Measurements from ENCODE around the gene BAIAP2. TPM values are rescaled to one million over a fixed set of nuclear protein-coding genes. Genes with fewer than 3 reads are reported as not detected.

Gene BAIAP2
- total RNA-seq, 3 donors from 2014 or later = 4.7 to 9.2 (median 7.4) TPM

DNA sequence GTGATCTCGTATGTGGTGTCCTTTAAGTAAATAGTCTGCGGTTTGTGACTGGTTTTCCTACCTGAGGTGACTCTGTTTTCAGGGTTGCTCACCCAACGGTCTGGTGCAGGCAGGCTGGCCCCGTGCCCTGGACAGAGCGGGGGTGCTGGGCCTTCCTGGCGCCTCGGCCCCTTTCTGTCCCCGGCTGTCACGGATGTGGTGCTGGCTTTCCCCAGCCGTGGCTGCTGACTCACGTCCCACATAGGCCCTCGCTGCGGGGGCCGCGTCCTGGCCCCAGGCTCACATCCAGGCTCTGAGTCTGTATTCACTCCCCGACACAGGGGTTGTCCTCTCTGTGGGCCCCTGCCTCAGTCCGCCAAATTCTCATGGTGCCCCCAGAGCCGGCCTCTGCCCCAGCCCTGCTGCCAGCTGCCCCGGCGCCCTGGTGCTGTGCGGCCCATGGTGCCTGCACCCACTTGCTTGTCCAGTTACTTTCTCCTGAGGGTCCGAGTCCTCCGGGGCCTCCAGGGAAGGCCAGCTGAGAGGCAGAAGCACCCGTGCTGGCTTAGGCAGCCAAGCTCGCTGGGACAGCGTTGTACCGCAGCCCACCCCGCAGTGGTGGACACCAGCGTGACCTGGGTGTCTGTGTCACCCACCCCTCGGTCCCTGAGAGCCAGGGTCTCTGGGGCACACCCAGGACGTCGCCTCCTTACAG, 37.4 kb upstream of the BAIAP2 start:
- ATAC-seq (no peak), DNase-seq (no peak)
- peaks cover 12% of the 10 kb centered on the region for H3K4me1 Mint-ChIP-seq (ENCODE audit: low read depth)
- H3K27me3 Mint-ChIP-seq (ENCODE audit: low read depth) = no peaks in the 10 kb centered on the region
- H3K9me3 Mint-ChIP-seq = no peaks in the 10 kb centered on the region
- peaks cover 4% of the 10 kb centered on the region for H3K36me3 Mint-ChIP-seq (ENCODE audit: insufficient read depth)
- no peak overlapping the region for H3K4me3 Mint-ChIP-seq

- Mint-ChIP-seq H3K4me1 (ENCODE audit: low read depth) (peaks cover 6% of the 10 kb centered on the region), H3K36me3 (ENCODE audit: insufficient read depth) (peaks cover 4% of the 10 kb centered on the region)
Measured at GRCh38 chr17:80998118-80998747, 36.7 kb upstream of the BAIAP2 start.

GRCh38 chr17:80998748-80999535, 36.0 kb upstream of the BAIAP2 start:
- peaks cover 8% of the 10 kb centered on the region for H3K27me3 Mint-ChIP-seq (ENCODE audit: low read depth)
- H3K36me3 Mint-ChIP-seq (ENCODE audit: insufficient read depth) = peaks cover 4% of the 10 kb centered on the region
- DNase-seq = no peak
- H3K4me1 Mint-ChIP-seq (ENCODE audit: low read depth) = peaks cover 5% of the 10 kb centered on the region
- no peak overlapping the region for H3K4me3 Mint-ChIP-seq
- H3K9me3 Mint-ChIP-seq = no peaks in the 10 kb centered on the region
- no peak for ATAC-seq

More at GRCh38 chr17:80998118-80998747, 36.7 kb upstream of the BAIAP2 start:
- DNase-seq (no peak), ATAC-seq (no peak)
- Mint-ChIP-seq H3K27me3 (ENCODE audit: low read depth) (peaks cover 4% of the 10 kb centered on the region), H3K4me3 (no peak overlapping the region), H3K9me3 (no peaks in the 10 kb centered on the region)

DNA sequence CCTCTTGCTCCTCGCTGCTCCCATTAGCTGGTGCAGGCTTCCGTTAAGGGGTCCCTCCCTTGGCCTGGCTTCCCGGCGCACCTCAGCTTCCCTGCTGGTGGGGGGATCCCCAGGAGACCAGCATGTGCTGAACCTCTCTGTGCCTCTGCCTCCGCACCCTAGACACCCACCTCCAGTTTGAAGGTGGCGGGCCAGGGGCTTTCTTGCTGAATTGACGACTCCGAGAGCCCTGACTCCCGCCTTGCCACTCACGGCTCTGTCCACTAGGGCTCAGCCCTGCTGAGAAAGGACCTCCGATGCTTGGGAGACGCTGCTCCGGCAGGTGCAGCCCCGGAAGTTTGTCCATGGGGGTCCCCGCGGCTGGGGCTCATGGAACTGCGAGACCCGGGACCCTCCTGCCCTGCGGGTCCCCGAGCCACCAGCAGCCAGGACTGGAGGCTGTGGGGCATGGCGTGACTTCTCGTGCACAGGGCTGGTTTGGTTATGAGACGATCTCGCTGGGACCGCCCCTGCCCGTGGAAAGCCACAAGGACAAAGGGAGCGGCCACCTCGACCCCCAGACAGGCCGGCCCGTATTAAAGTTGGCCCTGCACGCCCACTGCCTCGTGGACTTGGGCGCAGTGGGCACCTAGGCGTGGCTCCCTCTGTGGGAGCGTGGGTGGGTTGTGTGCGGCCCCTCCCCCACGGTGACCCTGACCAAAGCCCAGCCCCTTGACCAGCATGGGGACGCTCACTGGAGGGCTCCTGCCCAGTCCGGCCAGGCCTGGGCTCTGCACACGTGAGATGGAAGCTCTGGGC, 35.2 kb upstream of the BAIAP2 start:
- H3K4me3 Mint-ChIP-seq = no peak overlapping the region
- H3K36me3 Mint-ChIP-seq (ENCODE audit: insufficient read depth) = peaks cover 2% of the 10 kb centered on the region
- H3K4me1 Mint-ChIP-seq (ENCODE audit: low read depth) = peaks cover 9% of the 10 kb centered on the region
- ATAC-seq = no peak
- no peak for DNase-seq
- peaks cover 12% of the 10 kb centered on the region for H3K27me3 Mint-ChIP-seq (ENCODE audit: low read depth)
- no peaks in the 10 kb centered on the region for H3K9me3 Mint-ChIP-seq

DNA sequence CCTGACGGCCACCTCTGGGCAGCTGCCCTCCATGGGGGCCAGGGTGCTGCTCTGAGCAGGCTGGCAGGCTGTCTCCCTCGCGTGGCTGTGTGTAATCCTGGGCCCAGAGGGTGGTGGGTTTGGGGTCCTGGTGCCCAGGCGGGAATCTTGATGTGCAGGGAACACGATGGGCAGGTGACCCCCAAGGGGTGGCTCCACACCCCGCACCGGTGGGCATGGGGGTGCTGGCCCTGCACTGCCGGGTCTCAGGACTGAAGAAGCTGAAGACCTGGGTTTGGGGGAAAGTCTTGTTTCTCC, 34.7 kb upstream of the BAIAP2 start:
- DNase-seq (no peak), ATAC-seq (no peak)
- Mint-ChIP-seq H3K27me3 (ENCODE audit: low read depth) (peaks cover 13% of the 10 kb centered on the region), H3K9me3 (no peaks in the 10 kb centered on the region), H3K36me3 (ENCODE audit: insufficient read depth) (peaks cover 2% of the 10 kb centered on the region), H3K4me1 (ENCODE audit: low read depth) (peaks cover 10% of the 10 kb centered on the region), H3K4me3 (no peak overlapping the region)

GRCh38 chr17:81000631-81001357, 34.2 kb upstream of the BAIAP2 start:
- H3K4me1 Mint-ChIP-seq (ENCODE audit: low read depth) = peaks cover 10% of the 10 kb centered on the region
- peaks cover 13% of the 10 kb centered on the region for H3K27me3 Mint-ChIP-seq (ENCODE audit: low read depth)
- no peak for ATAC-seq
- peaks cover 2% of the 10 kb centered on the region for H3K36me3 Mint-ChIP-seq (ENCODE audit: insufficient read depth)
- no peaks in the 10 kb centered on the region for H3K9me3 Mint-ChIP-seq
- no peak for DNase-seq
- no peak overlapping the region for H3K4me3 Mint-ChIP-seq

DNA sequence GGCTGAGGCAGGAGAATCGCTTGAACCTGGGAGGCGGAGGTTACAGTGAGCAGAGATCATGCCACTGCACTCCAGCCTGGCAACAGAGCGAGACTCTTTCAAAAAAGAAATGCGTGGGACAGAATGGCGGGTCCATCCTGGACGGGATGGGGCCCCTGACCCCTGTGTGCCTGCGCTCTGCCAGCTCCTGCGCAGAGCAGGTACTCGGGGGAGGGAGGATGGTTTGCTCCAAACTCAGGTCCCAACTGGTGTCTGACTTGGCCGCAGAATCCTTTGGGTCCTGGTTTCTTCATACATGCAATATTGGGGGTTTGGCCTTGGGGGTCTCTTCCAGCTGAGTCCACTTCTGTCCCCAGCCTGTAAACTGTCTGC, 33.0 kb upstream of the BAIAP2 start:
- Mint-ChIP-seq H3K9me3 (no peaks in the 10 kb centered on the region), H3K27me3 (ENCODE audit: low read depth) (peaks cover 23% of the 10 kb centered on the region), H3K36me3 (ENCODE audit: insufficient read depth) (peaks cover 2% of the 10 kb centered on the region), H3K4me1 (ENCODE audit: low read depth) (peaks cover 12% of the 10 kb centered on the region), H3K4me3 (no peak overlapping the region)
- no peak for ATAC-seq
- no peak for DNase-seq

GRCh38 chr17:81002409-81003361, 32.3 kb upstream of the BAIAP2 start:
- DNase-seq = no peak
- peaks cover 23% of the 10 kb centered on the region for H3K27me3 Mint-ChIP-seq (ENCODE audit: low read depth)
- H3K4me1 Mint-ChIP-seq (ENCODE audit: low read depth) = peaks cover 12% of the 10 kb centered on the region
- H3K4me3 Mint-ChIP-seq = peak overlapping the region; percentile 16
- no peak for ATAC-seq
- no peaks in the 10 kb centered on the region for H3K9me3 Mint-ChIP-seq
- peaks cover 2% of the 10 kb centered on the region for H3K36me3 Mint-ChIP-seq (ENCODE audit: insufficient read depth)

- Mint-ChIP-seq H3K27me3 (ENCODE audit: low read depth) (peaks cover 23% of the 10 kb centered on the region), H3K36me3 (ENCODE audit: insufficient read depth) (no peaks in the 10 kb centered on the region), H3K4me3 (peak overlapping the region; percentile 56), H3K9me3 (no peaks in the 10 kb centered on the region), H3K4me1 (ENCODE audit: low read depth) (peaks cover 12% of the 10 kb centered on the region)
- peak; percentile 29 to 39 for ATAC-seq
- no peak for DNase-seq
Measured at GRCh38 chr17:81003711-81004475, 31.1 kb upstream of the BAIAP2 start.

DNA sequence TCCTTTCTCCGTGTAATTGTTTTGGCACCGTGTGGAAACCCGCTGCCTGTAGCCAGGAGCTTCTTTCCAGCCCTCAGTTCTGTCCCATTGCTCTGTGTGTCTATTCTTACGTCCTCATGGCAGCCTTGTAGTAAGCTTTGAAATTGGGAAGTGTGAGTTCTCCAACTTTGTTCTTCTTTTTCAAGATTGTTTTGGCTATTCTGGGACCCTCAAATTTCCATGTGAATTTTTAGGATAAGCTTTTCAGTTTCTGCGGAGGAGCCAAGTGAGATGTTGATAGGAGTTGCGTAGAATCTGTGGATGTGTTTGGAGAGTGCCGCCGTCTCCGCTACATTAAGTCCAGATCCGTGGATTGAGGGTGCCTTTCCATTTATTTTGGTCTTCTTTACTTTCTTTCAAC, 28.1 kb upstream of the BAIAP2 start:
- H3K4me1 Mint-ChIP-seq (ENCODE audit: low read depth) = peaks cover 12% of the 10 kb centered on the region
- DNase-seq = no peak
- no peak overlapping the region for H3K4me3 Mint-ChIP-seq
- peaks cover 7% of the 10 kb centered on the region for H3K9me3 Mint-ChIP-seq
- ATAC-seq = no peak
- peaks cover 23% of the 10 kb centered on the region for H3K27me3 Mint-ChIP-seq (ENCODE audit: low read depth)
- H3K36me3 Mint-ChIP-seq (ENCODE audit: insufficient read depth) = no peaks in the 10 kb centered on the region

GRCh38 chr17:81008140-81008539, 26.8 kb upstream of the BAIAP2 start:
- Mint-ChIP-seq H3K4me1 (ENCODE audit: low read depth) (peaks cover 12% of the 10 kb centered on the region), H3K27me3 (ENCODE audit: low read depth) (peaks cover 19% of the 10 kb centered on the region), H3K36me3 (ENCODE audit: insufficient read depth) (no peaks in the 10 kb centered on the region), H3K9me3 (peaks cover 7% of the 10 kb centered on the region), H3K4me3 (no peak overlapping the region)
- ATAC-seq (no peak), DNase-seq (no peak)

DNA sequence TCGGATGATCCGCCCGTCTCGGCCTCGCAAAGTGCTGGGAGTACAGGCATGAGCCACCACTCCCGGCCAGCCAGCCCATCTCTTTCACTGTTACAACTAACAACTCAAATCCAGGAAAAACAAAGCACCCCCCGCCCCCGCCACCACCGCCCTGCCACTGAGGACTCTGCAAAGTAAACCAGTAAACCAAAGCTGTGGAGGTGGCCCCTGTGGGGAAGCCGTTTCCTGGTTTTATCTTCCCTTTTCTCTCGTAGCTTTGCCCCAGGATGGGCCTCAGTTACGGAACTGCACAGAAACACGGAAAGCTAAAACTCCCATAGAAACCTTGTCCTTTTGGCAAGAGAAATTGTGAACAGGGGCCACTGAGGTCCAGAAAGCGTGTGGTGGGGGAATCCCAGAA, 25.8 kb upstream of the BAIAP2 start:
- DNase-seq (no peak), ATAC-seq (no peak)
- H3K27me3 Mint-ChIP-seq (ENCODE audit: low read depth) = peaks cover 15% of the 10 kb centered on the region
- no peaks in the 10 kb centered on the region for H3K36me3 Mint-ChIP-seq (ENCODE audit: insufficient read depth)
- H3K9me3 Mint-ChIP-seq = peaks cover 7% of the 10 kb centered on the region
- no peak overlapping the region for H3K4me3 Mint-ChIP-seq
- peaks cover 7% of the 10 kb centered on the region for H3K4me1 Mint-ChIP-seq (ENCODE audit: low read depth)

All from activated T-cell treated with anti-CD3 and anti-CD28 coated beads, Interleukin-2, amount 50 U/mL, for 4 hours (primary cell).